WTC11 (cell line): ENCODE results near the gene ECD.

Experiments
- FOXP1 ChIP-seq: sonication (generic); formaldehyde crosslinking; IDR thresholded peaks from 2 replicates; pipeline ENCODE4 v1.8.0; 2022; ENCODE audit warnings: missing genetic modification reagents, mild to moderate bottlenecking, moderate library complexity, borderline replicate concordance
- NR3C1 ChIP-seq: sonication (generic); formaldehyde crosslinking; conservative IDR thresholded peaks from 2 replicates; pipeline ENCODE4 v1.8.1; 2023; ENCODE audit warnings: low read depth, mild to moderate bottlenecking, missing genetic modification reagents
- TF ChIP-seq, protein P1 (sequence below): sonication (generic); formaldehyde crosslinking; IDR thresholded peaks from 2 replicates; pipeline ENCODE4 v1.8.0; 2023; ENCODE audit warnings: missing genetic modification reagents, mild to moderate bottlenecking, borderline replicate concordance

DNA sequence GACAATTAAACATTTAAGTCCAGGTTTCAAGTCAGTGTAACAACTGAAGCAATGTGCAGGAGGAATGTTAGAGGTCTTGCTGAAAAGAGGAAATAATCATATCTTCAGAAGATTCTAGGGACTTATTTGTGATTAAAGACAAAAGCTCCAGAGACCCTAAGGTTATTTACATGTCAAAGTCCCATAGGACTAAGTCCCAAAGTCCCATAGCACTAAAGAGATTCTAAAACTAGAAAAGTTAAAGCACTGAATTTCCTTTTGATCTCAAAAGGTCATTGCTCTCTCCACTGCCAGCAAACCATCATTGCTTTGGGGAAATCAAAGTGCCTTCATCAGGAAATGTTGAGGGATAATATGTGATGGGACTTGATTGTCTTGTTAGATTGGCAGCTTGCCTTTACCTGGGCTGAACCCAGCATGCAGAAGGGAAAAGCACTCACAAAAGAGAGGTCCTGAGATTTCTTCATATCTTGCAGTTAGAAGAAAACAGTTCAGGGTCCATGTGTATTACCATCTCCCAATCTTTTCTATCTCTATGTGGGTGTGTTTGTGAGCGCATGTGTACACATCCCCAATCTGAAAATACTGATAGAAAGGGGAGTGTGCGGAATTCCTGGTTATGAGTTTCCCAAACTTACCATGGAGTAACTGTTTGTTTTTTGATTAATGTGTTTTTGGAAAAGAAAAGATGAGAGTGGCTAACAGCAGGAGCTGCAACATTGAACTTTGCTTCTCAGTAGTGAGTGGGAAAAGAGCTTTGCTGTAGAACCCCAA, 35.7 kb downstream of the ECD start:
- TF ChIP-seq, protein P1, sequence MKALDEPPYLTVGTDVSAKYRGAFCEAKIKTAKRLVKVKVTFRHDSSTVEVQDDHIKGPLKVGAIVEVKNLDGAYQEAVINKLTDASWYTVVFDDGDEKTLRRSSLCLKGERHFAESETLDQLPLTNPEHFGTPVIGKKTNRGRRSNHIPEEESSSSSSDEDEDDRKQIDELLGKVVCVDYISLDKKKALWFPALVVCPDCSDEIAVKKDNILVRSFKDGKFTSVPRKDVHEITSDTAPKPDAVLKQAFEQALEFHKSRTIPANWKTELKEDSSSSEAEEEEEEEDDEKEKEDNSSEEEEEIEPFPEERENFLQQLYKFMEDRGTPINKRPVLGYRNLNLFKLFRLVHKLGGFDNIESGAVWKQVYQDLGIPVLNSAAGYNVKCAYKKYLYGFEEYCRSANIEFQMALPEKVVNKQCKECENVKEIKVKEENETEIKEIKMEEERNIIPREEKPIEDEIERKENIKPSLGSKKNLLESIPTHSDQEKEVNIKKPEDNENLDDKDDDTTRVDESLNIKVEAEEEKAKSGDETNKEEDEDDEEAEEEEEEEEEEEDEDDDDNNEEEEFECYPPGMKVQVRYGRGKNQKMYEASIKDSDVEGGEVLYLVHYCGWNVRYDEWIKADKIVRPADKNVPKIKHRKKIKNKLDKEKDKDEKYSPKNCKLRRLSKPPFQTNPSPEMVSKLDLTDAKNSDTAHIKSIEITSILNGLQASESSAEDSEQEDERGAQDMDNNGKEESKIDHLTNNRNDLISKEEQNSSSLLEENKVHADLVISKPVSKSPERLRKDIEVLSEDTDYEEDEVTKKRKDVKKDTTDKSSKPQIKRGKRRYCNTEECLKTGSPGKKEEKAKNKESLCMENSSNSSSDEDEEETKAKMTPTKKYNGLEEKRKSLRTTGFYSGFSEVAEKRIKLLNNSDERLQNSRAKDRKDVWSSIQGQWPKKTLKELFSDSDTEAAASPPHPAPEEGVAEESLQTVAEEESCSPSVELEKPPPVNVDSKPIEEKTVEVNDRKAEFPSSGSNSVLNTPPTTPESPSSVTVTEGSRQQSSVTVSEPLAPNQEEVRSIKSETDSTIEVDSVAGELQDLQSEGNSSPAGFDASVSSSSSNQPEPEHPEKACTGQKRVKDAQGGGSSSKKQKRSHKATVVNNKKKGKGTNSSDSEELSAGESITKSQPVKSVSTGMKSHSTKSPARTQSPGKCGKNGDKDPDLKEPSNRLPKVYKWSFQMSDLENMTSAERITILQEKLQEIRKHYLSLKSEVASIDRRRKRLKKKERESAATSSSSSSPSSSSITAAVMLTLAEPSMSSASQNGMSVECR: no peak
- TF ChIP-seq FOXP1 (CRISPR knock-in tag): no peak
- no peak for TF ChIP-seq NR3C1 (CRISPR knock-in tag)
